Measurements from ENCODE around the gene ITIH3.

Gene ITIH3

GRCh38 chr3:52836986-52837385, 42.4 kb downstream of the ITIH3 start:
- no peak for TF ChIP-seq CTCF (IDR thresholded peaks at IDR 0.05)
- TF ChIP-seq ZFX (IDR thresholded peaks at IDR 0.05; ENCODE audit: borderline replicate concordance) = no peak
- H3K27ac ChIP-seq = no peak overlapping the region

- H3K27ac ChIP-seq = no peak overlapping the region
- TF ChIP-seq CTCF (IDR thresholded peaks at IDR 0.05) = no peak
- TF ChIP-seq ZFX (IDR thresholded peaks at IDR 0.05; ENCODE audit: borderline replicate concordance) = no peak
Observed at GRCh38 chr3:52838561-52839267, 44.1 kb downstream of the ITIH3 start.

- no peak overlapping the region for H3K27ac ChIP-seq
- TF ChIP-seq CTCF (IDR thresholded peaks at IDR 0.05) = no peak
- TF ChIP-seq ZFX (IDR thresholded peaks at IDR 0.05; ENCODE audit: borderline replicate concordance) = no peak
Observed at GRCh38 chr3:52839268-52839575, 44.6 kb downstream of the ITIH3 start.

- no peak overlapping the region for H3K27ac ChIP-seq
- TF ChIP-seq ZFX (IDR thresholded peaks at IDR 0.05; ENCODE audit: borderline replicate concordance) (no peak), CTCF (IDR thresholded peaks at IDR 0.05) (no peak)
Observed at GRCh38 chr3:52839892-52840545, 45.4 kb downstream of the ITIH3 start.

GRCh38 chr3:52841211-52841980, 46.8 kb downstream of the ITIH3 start:
- TF ChIP-seq CTCF (IDR thresholded peaks at IDR 0.05) = no peak
- no peak for TF ChIP-seq ZFX (IDR thresholded peaks at IDR 0.05; ENCODE audit: borderline replicate concordance)
- H3K27ac ChIP-seq = no peak overlapping the region

- H3K27ac ChIP-seq = no peak overlapping the region
- TF ChIP-seq CTCF (IDR thresholded peaks at IDR 0.05) (no peak), ZFX (IDR thresholded peaks at IDR 0.05; ENCODE audit: borderline replicate concordance) (no peak)
Observed at GRCh38 chr3:52841981-52842340, 47.4 kb downstream of the ITIH3 start.

GRCh38 chr3:52842424-52842823, 47.8 kb downstream of the ITIH3 start:
- no peak for TF ChIP-seq CTCF (IDR thresholded peaks at IDR 0.05)
- TF ChIP-seq ZFX (IDR thresholded peaks at IDR 0.05; ENCODE audit: borderline replicate concordance) = no peak
- no peak overlapping the region for H3K27ac ChIP-seq

Data from 22Rv1 (cell line).